ENCODE measurements around the gene NDE1. TPM values are rescaled to one million over a fixed set of nuclear protein-coding genes. Genes with fewer than 3 reads are reported as not detected.

Gene NDE1
- total RNA-seq, 1 donor from 2014 or later, result 55.0 TPM

DNA sequence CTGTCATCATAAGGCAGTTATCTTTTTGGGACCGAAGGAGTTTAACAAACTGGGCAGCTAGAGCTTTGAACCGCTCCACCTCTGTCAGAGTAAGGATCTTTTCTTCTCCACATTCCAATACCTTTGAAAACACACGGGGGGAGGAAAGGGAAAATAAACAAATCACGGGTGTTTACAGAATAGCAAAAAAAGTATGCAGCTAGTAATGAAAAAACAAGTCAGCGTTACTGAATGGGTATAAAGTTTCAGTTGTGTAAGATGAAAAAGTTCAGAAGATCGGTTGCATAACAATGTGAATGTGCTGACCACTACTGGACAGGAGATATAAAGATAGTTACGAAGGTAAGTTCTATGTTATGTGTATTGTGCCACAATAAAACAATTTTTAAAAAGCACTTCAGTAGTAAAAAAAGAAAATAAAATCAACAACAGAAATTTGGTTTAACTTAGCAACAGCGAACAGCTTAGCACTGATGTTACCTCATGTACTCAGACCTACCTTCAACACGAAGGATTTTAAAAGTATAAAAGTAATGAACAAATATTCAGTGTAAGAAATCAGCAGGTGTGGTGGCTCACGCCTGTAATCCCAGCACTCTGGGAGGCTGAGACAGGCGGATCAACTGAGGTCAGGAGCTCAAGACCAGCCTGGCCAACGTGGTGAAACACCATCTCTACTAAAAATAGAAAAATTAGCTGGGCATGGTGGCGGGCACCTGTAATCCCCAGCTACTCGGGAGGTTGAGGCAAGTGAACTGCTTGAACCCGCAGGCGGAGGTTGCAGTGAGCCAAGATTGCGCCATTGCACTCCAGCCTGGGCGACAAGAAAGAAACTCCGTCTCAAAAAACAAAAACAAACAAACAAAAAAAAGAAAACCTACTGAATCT lies 41.4 kb upstream of the NDE1 start:
- no peak overlapping the region for H3K27ac ChIP-seq
- H3K9me3 ChIP-seq, result no peaks in the 10 kb centered on the region
- TF ChIP-seq, protein P1, sequence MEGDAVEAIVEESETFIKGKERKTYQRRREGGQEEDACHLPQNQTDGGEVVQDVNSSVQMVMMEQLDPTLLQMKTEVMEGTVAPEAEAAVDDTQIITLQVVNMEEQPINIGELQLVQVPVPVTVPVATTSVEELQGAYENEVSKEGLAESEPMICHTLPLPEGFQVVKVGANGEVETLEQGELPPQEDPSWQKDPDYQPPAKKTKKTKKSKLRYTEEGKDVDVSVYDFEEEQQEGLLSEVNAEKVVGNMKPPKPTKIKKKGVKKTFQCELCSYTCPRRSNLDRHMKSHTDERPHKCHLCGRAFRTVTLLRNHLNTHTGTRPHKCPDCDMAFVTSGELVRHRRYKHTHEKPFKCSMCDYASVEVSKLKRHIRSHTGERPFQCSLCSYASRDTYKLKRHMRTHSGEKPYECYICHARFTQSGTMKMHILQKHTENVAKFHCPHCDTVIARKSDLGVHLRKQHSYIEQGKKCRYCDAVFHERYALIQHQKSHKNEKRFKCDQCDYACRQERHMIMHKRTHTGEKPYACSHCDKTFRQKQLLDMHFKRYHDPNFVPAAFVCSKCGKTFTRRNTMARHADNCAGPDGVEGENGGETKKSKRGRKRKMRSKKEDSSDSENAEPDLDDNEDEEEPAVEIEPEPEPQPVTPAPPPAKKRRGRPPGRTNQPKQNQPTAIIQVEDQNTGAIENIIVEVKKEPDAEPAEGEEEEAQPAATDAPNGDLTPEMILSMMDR (IDR thresholded peaks at IDR 0.05), result no peak
- no peak for TF ChIP-seq POLR2AphosphoS5 (IDR thresholded peaks at IDR 0.05; ENCODE audit: insufficient read depth in 1 of 2, low read depth in 1 of 2)
- no peak for TF ChIP-seq POLR2A (IDR thresholded peaks at IDR 0.05)
- H3K36me3 ChIP-seq, result peaks cover 2 to 54% of the 10 kb centered on the region in 2 donors
- H3K27me3 ChIP-seq, result no peaks in the 10 kb centered on the region
- DNase-seq (ENCODE audit: extremely low spot score in 2 of 2), result no peak
- no peak overlapping the region for H3K4me3 ChIP-seq
- peaks cover 6% of the 10 kb centered on the region for H3K4me1 ChIP-seq
- intact Hi-C loops (cut with DNase I), result no loop called here

GRCh38 chr16:15609286-15609649 lies 40.8 kb upstream of the NDE1 start:
- H3K4me1 ChIP-seq, result peaks cover 6% of the 10 kb centered on the region
- no peak overlapping the region for H3K4me3 ChIP-seq
- H3K27me3 ChIP-seq, result no peaks in the 10 kb centered on the region
- H3K27ac ChIP-seq, result no peak overlapping the region
- H3K36me3 ChIP-seq, result peaks cover 2 to 54% of the 10 kb centered on the region in 2 donors
- TF ChIP-seq POLR2AphosphoS5 (IDR thresholded peaks at IDR 0.05; ENCODE audit: insufficient read depth in 1 of 2, low read depth in 1 of 2), result no peak
- TF ChIP-seq, protein P1 (IDR thresholded peaks at IDR 0.05), result no peak
- no peak for TF ChIP-seq POLR2A (IDR thresholded peaks at IDR 0.05)
- intact Hi-C loops (cut with DNase I), result no loop called here
- no peaks in the 10 kb centered on the region for H3K9me3 ChIP-seq
- no peak for DNase-seq (ENCODE audit: extremely low spot score in 2 of 2)

DNA sequence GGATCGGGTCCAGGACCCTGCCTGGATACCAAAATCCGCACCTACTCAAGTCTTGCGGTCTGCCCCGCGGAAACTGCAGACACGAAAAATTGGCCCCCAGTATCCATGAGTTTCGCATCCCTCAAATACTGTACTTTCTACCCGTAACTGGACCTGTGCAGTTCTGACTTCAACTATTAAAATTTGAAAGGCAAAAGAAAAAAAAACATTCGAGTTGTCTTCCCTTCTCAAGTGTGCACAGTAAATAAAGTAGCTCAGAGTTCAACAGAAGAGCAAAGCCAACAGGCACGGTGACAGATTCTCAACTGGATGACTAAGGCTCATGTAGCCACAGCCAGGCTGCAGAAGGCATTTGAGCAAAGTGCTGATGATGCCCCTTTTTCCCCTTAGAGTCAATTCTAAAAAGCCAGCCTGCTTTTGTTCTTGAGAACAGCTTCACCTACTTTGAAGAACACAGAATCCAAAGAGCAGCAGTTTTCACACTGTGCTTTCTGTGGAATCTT lies 39.6 kb upstream of the NDE1 start:
- H3K4me3 ChIP-seq, result no peak overlapping the region
- no peak overlapping the region for H3K27ac ChIP-seq
- intact Hi-C loops (cut with DNase I), result no loop called here
- TF ChIP-seq, protein P1 (IDR thresholded peaks at IDR 0.05), result no peak
- no peak for TF ChIP-seq POLR2A (IDR thresholded peaks at IDR 0.05)
- no peak for TF ChIP-seq POLR2AphosphoS5 (IDR thresholded peaks at IDR 0.05; ENCODE audit: insufficient read depth in 1 of 2, low read depth in 1 of 2)
- H3K36me3 ChIP-seq, result peaks cover 2 to 64% of the 10 kb centered on the region in 2 donors
- peaks cover 6% of the 10 kb centered on the region for H3K4me1 ChIP-seq
- no peaks in the 10 kb centered on the region for H3K27me3 ChIP-seq
- no peak for DNase-seq (ENCODE audit: extremely low spot score in 2 of 2)
- H3K9me3 ChIP-seq, result no peaks in the 10 kb centered on the region

DNA sequence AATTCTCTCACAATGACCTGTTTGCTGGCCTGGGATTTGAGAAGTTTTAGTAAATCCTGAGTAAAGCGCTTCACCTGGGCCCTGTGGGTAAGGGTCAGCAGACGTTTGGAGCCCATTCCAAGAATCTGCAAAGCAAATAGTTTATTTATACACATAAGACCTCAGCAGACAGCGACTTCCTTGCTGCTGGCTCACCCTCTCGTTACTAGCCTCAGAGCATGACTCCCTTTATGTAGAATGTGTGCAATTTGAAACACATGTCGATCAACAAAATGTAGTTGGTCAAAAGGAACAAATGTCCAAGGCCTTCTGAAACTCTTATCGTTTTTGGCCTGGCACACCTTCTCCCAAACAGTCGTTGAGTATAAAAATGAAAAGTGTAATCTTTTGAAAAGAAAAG lies 38.4 kb upstream of the NDE1 start:
- no peak overlapping the region for H3K4me3 ChIP-seq
- TF ChIP-seq POLR2AphosphoS5 (IDR thresholded peaks at IDR 0.05; ENCODE audit: insufficient read depth in 1 of 2, low read depth in 1 of 2) (no peak), POLR2A (IDR thresholded peaks at IDR 0.05) (no peak)
- TF ChIP-seq, protein P1 (IDR thresholded peaks at IDR 0.05), result no peak
- intact Hi-C loops (cut with DNase I), result no loop called here
- no peak for DNase-seq (ENCODE audit: extremely low spot score in 2 of 2)
- H3K9me3 ChIP-seq, result no peaks in the 10 kb centered on the region
- peaks cover 2 to 67% of the 10 kb centered on the region in 2 donors for H3K36me3 ChIP-seq
- no peaks in the 10 kb centered on the region for H3K27me3 ChIP-seq
- no peak overlapping the region for H3K27ac ChIP-seq
- H3K4me1 ChIP-seq, result peaks cover 6% of the 10 kb centered on the region

GRCh38 chr16:15613676-15614075 lies 36.4 kb upstream of the NDE1 start:
- Histone ChIP-seq H3K4me3 (no peak overlapping the region), H3K9me3 (no peaks in the 10 kb centered on the region), H3K4me1 (no peaks in the 10 kb centered on the region), H3K36me3 (peaks cover 5 to 78% of the 10 kb centered on the region in 2 donors), H3K27me3 (no peaks in the 10 kb centered on the region), H3K27ac (no peak overlapping the region)
- intact Hi-C loops (cut with DNase I), result no loop called here
- TF ChIP-seq, protein P1 (IDR thresholded peaks at IDR 0.05), result no peak
- no peak for TF ChIP-seq POLR2AphosphoS5 (IDR thresholded peaks at IDR 0.05; ENCODE audit: insufficient read depth in 1 of 2, low read depth in 1 of 2)
- TF ChIP-seq POLR2A (IDR thresholded peaks at IDR 0.05), result no peak
- DNase-seq (ENCODE audit: extremely low spot score in 2 of 2), result no peak
